Umbilical cord (tissue), 2 donors: ENCODE data around the gene KIR3DL3. TPM values are rescaled to one million over a fixed set of nuclear protein-coding genes. Genes with fewer than 3 reads are reported as not detected.
"Not testable (repeated sequence)": the region's sequence is repeated elsewhere in the genome, so short reads cannot be mapped to it uniquely, and the experiment has no call there.

Experiments used
- DNase-seq: peaks from one replicate; pipeline ENCODE4 v3.0.0-alpha.2; 2015; ENCODE audit warnings: low spot score
- total RNA-seq: library from RNA; depleted of rRNA; stranded (reverse); fragments of >200 nt; gene quantifications from one replicate; pipeline ENCODE4 v1.2.3, GENCODE V29; 2014; ENCODE audit warnings: low replicate concordance; ENCODE audit not compliant: insufficient read depth

KIR3DL3 gene
- total RNA-seq, 1 donor from 2014 or later: 0.24 TPM

DNA sequence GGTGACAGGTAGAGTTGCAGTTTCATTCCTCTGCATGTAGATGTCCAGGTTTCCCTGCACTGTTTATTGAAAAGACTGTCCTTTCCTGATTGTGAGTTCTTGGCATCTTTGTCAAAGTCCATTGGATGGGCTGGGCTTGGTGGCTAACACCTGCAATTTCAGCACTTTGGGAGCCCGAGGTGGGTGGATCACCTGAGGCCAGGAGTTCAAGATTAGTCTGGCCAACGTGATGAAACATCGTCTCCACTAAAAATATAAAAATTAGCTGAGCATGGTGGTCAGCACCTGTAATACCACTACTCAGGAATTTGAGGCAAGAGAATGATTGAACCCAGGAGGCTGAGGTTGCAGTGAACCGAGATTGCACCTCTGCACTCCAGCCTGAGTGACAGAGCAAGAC, 53.6 kb downstream of the KIR3DL3 start:
- DNase-seq: not testable (repeated sequence)

- not testable (repeated sequence) for DNase-seq
Measured at GRCh38 chr19:54778896-54779295, 54.7 kb downstream of the KIR3DL3 start.

GRCh38 chr19:54782916-54783315, 58.7 kb downstream of the KIR3DL3 start:
- not testable (repeated sequence) for DNase-seq

Other genes starting within 250 kb of the KIR3DL3 start
- not detected for gene LAIR2, start 221.6 kb upstream of the KIR3DL3 start, total RNA-seq
- 1.4 TPM for gene LILRA2, start 150.7 kb upstream of the KIR3DL3 start, total RNA-seq
- gene LILRA1, start 130.8 kb upstream of the KIR3DL3 start, total RNA-seq: 1.4 TPM
- gene LILRB1, start 94.0 kb upstream of the KIR3DL3 start, total RNA-seq: 0.72 TPM
- 4.6 TPM for gene LILRB4, start 61.5 kb upstream of the KIR3DL3 start, total RNA-seq
- 1.7 TPM for gene KIR2DL3, start 14.1 kb downstream of the KIR3DL3 start, total RNA-seq
- not detected for gene KIR2DL1, start 45.4 kb downstream of the KIR3DL3 start, total RNA-seq
- gene KIR2DL4, start 79.2 kb downstream of the KIR3DL3 start, total RNA-seq: not detected
- 1.7 TPM for gene KIR3DL1, start 92.0 kb downstream of the KIR3DL3 start, total RNA-seq
- gene KIR2DS4, start 108.2 kb downstream of the KIR3DL3 start, total RNA-seq: 0.72 TPM
- 0.72 TPM for gene KIR3DL2, start 126.0 kb downstream of the KIR3DL3 start, total RNA-seq
- not detected for gene FCAR, start 149.8 kb downstream of the KIR3DL3 start, total RNA-seq
- not detected for gene NCR1, start 181.7 kb downstream of the KIR3DL3 start, total RNA-seq
- 0.24 TPM for gene NLRP7, start 223.1 kb downstream of the KIR3DL3 start, total RNA-seq
- gene NLRP2, start 241.9 kb downstream of the KIR3DL3 start, total RNA-seq: 9.6 TPM